ENCODE data around the gene SPTLC2.
"Not testable (repeated sequence)": the region's sequence is repeated elsewhere in the genome, so short reads cannot be mapped to it uniquely, and the experiment has no call there.

- TF ChIP-seq CTCF, POLR2AphosphoS5, POLR2A (IDR thresholded peaks at IDR 0.05): not testable (repeated sequence)
These were observed 27.9 kb downstream of the SPTLC2 start for GRCh38 chr14:77588411-77589025.

Data from prostate gland (tissue), 2 donors.